Body of pancreas (tissue), 4 donors: ENCODE data around the gene SAC3D1. TPM values are rescaled to one million over a fixed set of nuclear protein-coding genes. Genes with fewer than 3 reads are reported as not detected.
A peak's percentile ranks its signal among the peaks of the same experiment; 100 is the strongest.
"Not testable (repeated sequence)": the region's sequence is repeated elsewhere in the genome, so short reads cannot be mapped to it uniquely, and the experiment has no call there.

ENCODE experiments used
- ATAC-seq: fragments of 150-250 bp; one replicate; pipeline ENCODE4 v1.9.1; 2016
- DNase-seq, 4 donors: peaks; one replicate each; pipeline ENCODE4 v3.0.0-alpha.2; 2019
- H3K27ac ChIP-seq, 4 donors: fragments of 200-600 bp; sonication (generic); 1 replicate in 3 of 4; 2 replicates in 1 of 4; pipeline versions ENCODE4 v1.5.1 to v1.6.1; 2016 to 2019; ENCODE audit warnings: mild to moderate bottlenecking in 1 of 4, mixed read lengths in 1 of 4, moderate library complexity in 1 of 4
- H3K27me3 ChIP-seq, 2 donors: fragments of 200-600 bp; sonication (generic); one replicate each; pipeline ENCODE4 v1.6.0; 2016; ENCODE audit warnings: mild to moderate bottlenecking in 1 of 2
- H3K36me3 ChIP-seq, 2 donors: fragments of 200-600 bp; sonication (generic); replicated peaks in 1 of 2; 2 replicates each; pipeline ENCODE4 v1.5.1; 2016; ENCODE audit warnings: low read depth in 2 of 2; ENCODE audit not compliant: insufficient read depth in 1 of 2
- H3K4me1 ChIP-seq: fragments of 200-600 bp; sonication (generic); one replicate; pipeline ENCODE4 v1.6.0; 2016
- H3K4me3 ChIP-seq, 2 donors: fragments of 200-600 bp; sonication (generic); 1 replicate in 1 of 2; 2 replicates in 1 of 2; pipeline ENCODE4 v1.5.1; 2016 to 2019
- H3K9me3 ChIP-seq, 3 donors: fragments of 200-600 bp; sonication (generic); 1 replicate in 2 of 3; 2 replicates in 1 of 3; pipeline ENCODE4 v1.5.1; 2016
- CTCF ChIP-seq, 7 experiments: fragments of 450-650 bp in 4 of 7; fragments of 200-600 bp in 3 of 7; sonication (generic) in 3 of 7; IDR thresholded peaks; one replicate each; pipeline ENCODE4 v1.5.1; 2016 to 2019; ENCODE audit warnings: antibody characterized with exemption in 7 of 7
- POLR2A ChIP-seq, 3 donors: fragments of 450-650 bp; IDR thresholded peaks; one replicate each; pipeline ENCODE4 v1.6.1; 2016; ENCODE audit warnings: antibody characterized with exemption in 3 of 3, mild to moderate bottlenecking in 2 of 3
- WGBS, 2 donors: methylation state at CpG; one replicate each; pipeline ENCODE4 v1.1.5; 2017; 5-methylcytosine and 5-hydroxymethylcytosine counted together
- intact Hi-C: fragments of 100-400 bp; cut with DNase I; formaldehyde crosslinking; loops from one replicate; pipeline ENCODE4 v1.15.1; 2023
- total RNA-seq, 2 donors: library from RNA; depleted of rRNA; stranded (reverse); fragments of >200 nt; gene quantifications; one replicate each; pipeline ENCODE4 v1.1.0, GENCODE V29; 2016

Gene SAC3D1
- total RNA-seq, 2 donors from 2014 or later = 5.4 to 30.3 TPM

DNA sequence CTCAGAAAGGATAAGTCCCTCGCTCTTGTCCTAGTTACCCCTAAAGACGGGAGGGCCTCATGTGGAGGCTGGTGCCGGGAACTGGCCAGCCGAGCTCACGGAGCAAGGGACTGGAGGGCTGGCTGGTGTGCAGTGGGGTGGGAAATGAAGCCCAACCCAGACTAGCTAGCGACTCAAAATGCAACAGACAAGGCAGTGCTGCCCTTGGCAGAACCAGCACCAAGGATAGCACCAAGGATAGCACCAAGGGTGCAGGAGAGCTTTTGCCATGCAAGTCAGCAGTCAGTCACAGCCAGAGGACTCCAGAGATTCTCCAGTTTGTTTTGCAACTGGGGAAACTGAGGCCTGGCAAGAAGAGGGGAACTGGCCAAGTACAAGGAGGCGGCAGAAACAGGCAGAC is 37.7 kb upstream of the SAC3D1 start:
- Histone ChIP-seq H3K9me3 (no peaks in the 10 kb centered on the region), H3K27ac (no peak overlapping the region), H3K36me3 (no peaks in the 10 kb centered on the region), H3K4me1 (peaks cover 15% of the 10 kb centered on the region), H3K4me3 (no peak overlapping the region), H3K27me3 (no peaks in the 10 kb centered on the region)
- 84 to 90% methylated on average over 5 to 7 of the region's 7 CpGs for WGBS, 2 donors
- intact Hi-C loops = loop anchor here (10.0 kb wide), 1 partner anchor 98 kb away; no protein-coding TSS in a partner anchor
- no peak for ATAC-seq
- no peak for TF ChIP-seq CTCF (IDR thresholded peaks at IDR 0.05)
- no peak for TF ChIP-seq POLR2A (IDR thresholded peaks at IDR 0.05)
- no peak for DNase-seq

- H3K27ac ChIP-seq, DNase-seq, H3K36me3 ChIP-seq, ATAC-seq, H3K4me1 ChIP-seq, H3K27me3 ChIP-seq, H3K4me3 ChIP-seq, H3K9me3 ChIP-seq: not testable (repeated sequence)
- intact Hi-C loops = loop anchor here (10.0 kb wide), 1 partner anchor 99 kb away; no protein-coding TSS in a partner anchor
- WGBS, 2 donors = 60 to 65% methylated on average over 3 of the region's 3 CpGs
Measured at GRCh38 chr11:65003968-65004367, 37.0 kb upstream of the SAC3D1 start.

GRCh38 chr11:65008016-65008415 is 33.0 kb upstream of the SAC3D1 start:
- Histone ChIP-seq H3K27ac (no peak overlapping the region), H3K27me3 (no peaks in the 10 kb centered on the region), H3K9me3 (no peaks in the 10 kb centered on the region), H3K4me1 (peaks cover 5% of the 10 kb centered on the region), H3K4me3 (no peak overlapping the region), H3K36me3 (no peaks in the 10 kb centered on the region)
- intact Hi-C loops = loop anchor here (10.0 kb wide), 1 partner anchor 103 kb away; no protein-coding TSS in a partner anchor
- DNase-seq (no peak), ATAC-seq (no peak)
- 63 to 68% methylated on average over 7 of the region's 7 CpGs for WGBS, 2 donors
- TF ChIP-seq CTCF (IDR thresholded peaks at IDR 0.05) (no peak), POLR2A (IDR thresholded peaks at IDR 0.05) (no peak)

GRCh38 chr11:65008873-65009272 is 32.1 kb upstream of the SAC3D1 start:
- WGBS, 2 donors = 73 to 86% methylated on average over 2 of the region's 2 CpGs
- H3K4me1 ChIP-seq = peaks cover 10% of the 10 kb centered on the region
- DNase-seq = no peak
- intact Hi-C loops = loop anchor here (10.0 kb wide), 1 partner anchor 104 kb away; no protein-coding TSS in a partner anchor
- H3K36me3 ChIP-seq = no peaks in the 10 kb centered on the region
- H3K27me3 ChIP-seq = no peaks in the 10 kb centered on the region
- H3K9me3 ChIP-seq = no peaks in the 10 kb centered on the region
- no peak overlapping the region for H3K4me3 ChIP-seq
- TF ChIP-seq CTCF (IDR thresholded peaks at IDR 0.05) (no peak), POLR2A (IDR thresholded peaks at IDR 0.05) (no peak)
- ATAC-seq = no peak
- H3K27ac ChIP-seq = no peak overlapping the region

DNA sequence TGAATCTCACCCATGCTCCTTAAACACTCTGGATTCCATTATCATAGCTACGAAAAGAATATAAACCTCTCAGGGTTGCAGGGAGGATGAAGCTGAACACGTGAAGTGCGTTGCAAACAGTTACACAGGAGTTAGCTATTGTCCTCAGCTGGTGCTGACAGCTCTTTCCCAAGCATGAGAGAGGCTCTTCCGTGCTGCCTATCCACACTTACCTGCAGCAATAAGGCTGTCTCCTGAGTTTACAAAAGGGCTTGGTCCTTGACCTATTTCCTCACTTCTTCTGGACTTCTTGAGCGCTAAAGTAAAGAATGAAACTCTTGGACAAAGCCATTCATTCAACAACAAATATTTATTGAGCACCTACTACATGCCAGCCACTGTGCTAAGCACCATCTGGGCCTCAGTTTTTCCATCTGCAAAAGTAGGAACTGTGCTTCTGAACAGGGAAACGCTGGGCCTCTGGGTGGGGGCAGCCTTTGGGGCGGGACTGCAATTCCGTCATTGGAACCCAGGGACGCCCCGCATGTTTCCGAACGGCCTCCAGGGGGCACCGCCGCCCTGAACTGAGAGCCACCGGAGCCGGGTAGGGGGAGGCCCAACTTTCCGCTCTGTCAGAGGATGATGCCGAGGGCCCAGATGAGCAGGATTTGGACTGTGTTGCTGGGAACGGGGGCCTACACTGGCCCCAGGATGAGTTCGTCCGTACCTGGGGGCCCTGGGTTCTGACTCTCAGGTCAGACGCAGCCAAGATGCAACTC is 27.7 kb upstream of the SAC3D1 start:
- peak overlapping the region; percentile 95 to 98 (median 95) for H3K27ac ChIP-seq
- H3K9me3 ChIP-seq = no peaks in the 10 kb centered on the region
- DNase-seq = peak; percentile 89 to 93 (median 92)
- TF ChIP-seq POLR2A (IDR thresholded peaks at IDR 0.05) (peak; percentile 35 to 81 (median 74)), CTCF (IDR thresholded peaks at IDR 0.05) (peak; percentile 73 to 93 (median 84))
- H3K27me3 ChIP-seq = no peaks in the 10 kb centered on the region
- H3K4me3 ChIP-seq = peak overlapping the region; percentile 64 to 66
- peak; percentile 88 for ATAC-seq
- H3K4me1 ChIP-seq = peaks cover 22% of the 10 kb centered on the region
- intact Hi-C loops = no loop called here
- WGBS, 2 donors = 7 to 13% methylated on average over 9 to 21 of the region's 22 CpGs
- no peaks in the 10 kb centered on the region for H3K36me3 ChIP-seq
